Activated T-cell treated with anti-CD3 and anti-CD28 coated beads for 4 hours (primary cell): Measurements from ENCODE around the gene NUDT21.
A peak's percentile ranks its signal among the peaks of the same experiment; 100 is the strongest.
"Not testable (repeated sequence)": the region's sequence is repeated elsewhere in the genome, so short reads cannot be mapped to it uniquely, and the experiment has no call there.

Experiments used
- DNase-seq: peaks from one replicate; pipeline ENCODE4 v3.0.0-alpha.2; 2020

NUDT21 gene

DNA sequence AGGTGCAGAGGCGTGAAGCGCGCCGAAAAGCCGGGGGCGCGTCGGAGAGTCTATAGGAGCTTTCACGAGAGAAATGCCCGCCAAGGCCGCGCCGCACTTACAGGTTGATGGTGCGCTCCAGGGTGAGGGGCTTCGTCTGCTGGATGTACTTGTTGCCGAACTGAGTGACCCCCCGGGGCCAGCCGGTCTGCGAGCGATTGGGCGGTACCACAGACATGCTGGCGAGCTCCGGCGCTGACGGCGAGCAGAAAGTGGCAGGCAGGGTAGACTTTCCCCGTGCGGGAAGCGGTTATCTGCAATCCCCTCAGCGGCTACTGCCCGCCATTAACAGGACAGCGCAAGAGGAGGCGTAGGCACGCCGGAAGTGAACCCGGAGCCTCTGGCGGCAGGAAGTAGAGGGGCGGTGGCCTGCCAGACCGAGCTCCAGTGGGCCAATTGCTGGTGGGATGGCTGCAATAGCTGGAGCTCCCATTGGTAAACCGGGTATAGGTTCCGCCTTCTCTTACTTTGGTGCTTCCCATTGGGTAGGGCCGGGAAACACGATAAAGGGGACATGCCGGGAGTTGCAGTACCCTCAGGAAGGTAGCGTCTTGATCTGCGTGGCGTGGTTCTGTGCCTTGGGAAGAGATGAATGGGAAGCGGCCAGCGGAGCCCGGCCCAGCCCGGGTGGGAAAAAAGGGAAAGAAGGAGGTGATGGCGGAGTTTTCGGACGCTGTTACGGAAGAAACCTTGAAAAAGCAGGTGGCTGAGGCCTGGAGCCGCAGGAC is at the start of gene NUDT21, which contains the start of gene OGFOD1:
Gene NUDT21 (minus strand): TSS at position 347 of the 767 bp plus-strand sequence. CDS start 130 bp downstream, at position 217.
Gene OGFOD1 (plus strand): TSS at position 569 of the 767 bp plus-strand sequence. CDS start 59 bp downstream, at position 628.
- peak; percentile 82 for DNase-seq

GRCh38 chr16:56493815-56494214 is 42.7 kb upstream of the NUDT21 start:
- DNase-seq: no peak

- no peak for DNase-seq
These were observed 42.0 kb upstream of the NUDT21 start for GRCh38 chr16:56493126-56493525.

- no peak for DNase-seq
These were observed 40.6 kb upstream of the NUDT21 start for GRCh38 chr16:56491657-56492261.

- DNase-seq: not testable (repeated sequence)
These were observed 37.7 kb upstream of the NUDT21 start for GRCh38 chr16:56488868-56489267.

DNA sequence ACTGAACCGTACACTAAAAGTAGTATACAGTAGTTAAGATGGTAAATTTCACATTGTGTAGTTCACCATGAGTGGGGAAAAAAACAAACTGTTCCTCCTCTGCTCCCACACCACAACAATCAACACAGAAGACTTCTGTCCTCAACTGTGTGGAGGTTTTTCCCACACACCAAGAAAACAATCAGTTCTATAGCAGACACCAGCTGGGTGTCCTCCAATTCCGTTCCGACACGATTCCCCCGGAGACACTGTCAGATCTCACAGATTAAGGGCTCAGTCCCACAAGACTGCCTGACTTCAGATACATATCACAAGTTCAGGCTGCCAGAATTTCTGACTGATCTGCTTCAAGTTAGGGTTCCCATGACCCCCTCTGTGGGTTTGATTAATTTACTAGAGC is 36.9 kb upstream of the NUDT21 start:
- no peak for DNase-seq

GRCh38 chr16:56483394-56483793 is 32.3 kb upstream of the NUDT21 start:
- DNase-seq: no peak

DNA sequence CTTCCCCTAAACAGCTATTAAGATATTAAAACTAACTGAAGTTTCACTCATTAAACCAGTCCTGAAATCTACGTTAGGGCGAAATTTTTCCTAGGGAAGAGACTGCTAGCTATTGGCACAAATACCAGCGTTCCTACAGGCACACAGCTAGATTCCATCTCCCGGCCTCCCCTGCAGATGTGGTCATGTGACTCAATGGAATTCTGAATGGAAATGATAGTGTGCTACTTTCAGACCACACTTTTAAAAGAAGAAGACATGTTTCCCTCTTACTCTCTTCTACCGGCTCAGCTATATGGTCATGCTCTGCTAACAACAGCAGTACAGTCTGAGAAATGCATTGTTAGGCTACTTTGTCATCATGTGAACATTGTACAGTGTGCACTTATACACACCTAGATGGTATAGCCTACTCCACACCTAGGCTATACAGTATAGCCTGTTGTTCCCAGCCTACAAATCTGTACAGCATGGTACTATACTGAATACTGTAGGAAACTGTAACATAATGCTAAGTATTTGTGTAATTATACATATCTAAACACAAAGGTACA is 31.6 kb upstream of the NUDT21 start:
- DNase-seq: no peak

DNA sequence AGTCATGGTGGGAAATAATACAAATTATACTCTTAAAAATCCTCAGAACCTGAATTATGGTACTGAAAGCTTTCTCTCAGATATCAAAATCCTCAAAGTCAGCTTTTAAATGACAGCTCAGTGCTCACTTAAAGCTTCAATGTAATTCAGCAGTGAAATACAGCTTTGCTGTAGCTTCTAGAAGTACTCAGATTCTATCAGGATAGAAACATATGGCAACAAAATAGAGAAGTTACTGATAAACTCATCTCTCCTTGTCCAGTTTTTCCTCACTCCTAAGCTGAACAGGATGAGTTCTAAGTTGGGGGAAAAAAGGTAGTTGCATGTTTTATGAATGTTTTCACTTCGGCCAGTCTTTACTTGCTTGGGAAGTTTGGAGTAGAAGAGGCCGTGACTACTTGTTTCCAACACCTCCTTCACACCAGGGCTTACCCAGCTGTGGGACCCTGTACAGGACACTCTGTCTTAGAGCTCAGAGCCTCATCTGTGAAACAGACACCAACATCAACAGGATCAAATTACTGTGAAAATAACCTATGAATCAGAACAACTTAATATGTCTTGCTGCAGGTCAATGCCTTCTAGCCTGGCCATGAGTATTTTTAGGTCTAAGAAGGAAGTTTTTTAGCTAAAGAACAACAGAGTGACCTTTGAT is 30.5 kb upstream of the NUDT21 start:
- no peak for DNase-seq

- DNase-seq: no peak
These were observed 29.8 kb upstream of the NUDT21 start for GRCh38 chr16:56480776-56481467.

DNA sequence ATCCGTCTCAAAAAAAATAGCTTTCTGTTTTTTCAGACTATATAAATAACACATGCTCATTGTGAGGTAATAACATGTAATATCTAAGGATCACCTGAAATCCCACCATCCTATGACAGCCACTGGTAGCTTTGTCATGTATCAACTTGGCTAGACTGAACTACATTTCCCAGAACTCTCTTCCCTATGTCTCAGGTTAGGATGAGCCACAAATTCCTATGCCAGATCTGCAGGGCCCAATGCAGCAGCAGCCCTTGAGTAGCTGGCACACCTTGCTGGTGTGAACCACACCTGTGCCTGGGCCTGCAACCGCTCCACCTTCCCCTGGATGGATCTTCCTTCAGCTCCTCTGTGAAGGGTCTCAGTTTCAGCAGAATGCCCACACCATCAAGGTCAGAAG is 28.3 kb upstream of the NUDT21 start:
- DNase-seq: no peak

- DNase-seq: no peak
These were observed 27.3 kb upstream of the NUDT21 start for GRCh38 chr16:56478281-56479049.

GRCh38 chr16:56477096-56477878 is 26.2 kb upstream of the NUDT21 start:
- peak; percentile 17 for DNase-seq

- DNase-seq: no peak
These were observed 24.1 kb upstream of the NUDT21 start for GRCh38 chr16:56475201-56475600.

DNA sequence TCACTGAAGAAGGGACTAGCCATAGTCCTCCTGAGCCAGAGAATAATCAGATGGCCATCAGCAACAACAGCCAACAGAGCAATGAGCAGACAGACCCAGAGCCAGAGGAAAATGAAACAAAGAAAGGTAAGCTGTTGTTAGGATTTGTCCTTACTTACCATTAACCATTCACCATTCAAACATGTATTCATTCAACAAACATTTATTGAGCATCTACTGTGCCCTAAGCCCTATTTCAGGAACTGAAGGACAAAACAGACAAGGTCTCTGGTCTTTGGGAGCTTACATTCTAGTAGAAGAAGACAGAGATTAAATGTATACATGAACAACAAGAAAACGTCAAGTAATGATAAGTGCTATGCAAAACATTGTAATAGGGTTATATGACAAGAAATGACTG is 19.5 kb upstream of the NUDT21 start:
- no peak for DNase-seq

GRCh38 chr16:56470232-56470631 is 19.1 kb upstream of the NUDT21 start:
- DNase-seq: no peak

DNA sequence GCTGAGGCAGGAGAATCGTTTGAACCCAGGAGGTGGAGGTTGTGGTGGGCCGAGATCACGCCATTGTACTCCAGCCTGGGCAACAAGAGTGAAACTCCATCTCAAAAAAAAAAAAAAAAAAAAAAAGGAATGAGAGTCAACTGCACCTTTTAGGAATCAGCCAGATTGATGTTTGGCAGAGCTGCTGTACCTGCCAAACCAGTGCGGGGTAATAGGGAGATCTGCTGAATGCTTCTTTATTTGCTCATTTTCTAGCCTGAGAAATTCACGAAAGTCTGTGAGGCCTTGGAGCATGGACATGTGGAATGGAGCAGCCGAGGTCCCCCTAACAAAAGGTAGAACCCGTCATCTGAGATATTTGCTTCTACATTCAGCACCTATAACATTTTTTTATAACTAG is 18.6 kb upstream of the NUDT21 start:
- DNase-seq: no peak

- no peak for DNase-seq
These were observed 17.7 kb upstream of the NUDT21 start for GRCh38 chr16:56468800-56469199.

GRCh38 chr16:56466344-56466743 is 15.2 kb upstream of the NUDT21 start:
- DNase-seq: no peak

DNA sequence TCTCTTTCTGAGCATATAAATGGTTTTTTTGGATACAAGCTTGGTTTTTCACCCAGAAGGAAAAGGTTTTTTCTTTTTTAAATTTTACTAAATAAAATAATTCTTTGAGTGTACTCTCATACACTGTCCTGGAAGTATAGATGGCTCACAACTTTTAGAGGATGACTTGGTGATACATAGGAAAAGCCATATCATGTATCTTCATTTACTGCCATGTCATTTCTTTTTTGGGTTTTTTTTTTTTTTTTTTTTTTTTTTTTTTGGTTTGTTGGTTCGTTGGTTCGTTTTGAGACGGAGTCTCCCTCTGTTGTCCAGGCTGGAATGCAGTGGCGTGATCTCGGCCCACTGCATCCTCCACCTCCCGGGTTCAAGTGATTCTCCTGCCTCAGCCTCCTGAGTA is 12.0 kb upstream of the NUDT21 start:
- DNase-seq: no peak

DNA sequence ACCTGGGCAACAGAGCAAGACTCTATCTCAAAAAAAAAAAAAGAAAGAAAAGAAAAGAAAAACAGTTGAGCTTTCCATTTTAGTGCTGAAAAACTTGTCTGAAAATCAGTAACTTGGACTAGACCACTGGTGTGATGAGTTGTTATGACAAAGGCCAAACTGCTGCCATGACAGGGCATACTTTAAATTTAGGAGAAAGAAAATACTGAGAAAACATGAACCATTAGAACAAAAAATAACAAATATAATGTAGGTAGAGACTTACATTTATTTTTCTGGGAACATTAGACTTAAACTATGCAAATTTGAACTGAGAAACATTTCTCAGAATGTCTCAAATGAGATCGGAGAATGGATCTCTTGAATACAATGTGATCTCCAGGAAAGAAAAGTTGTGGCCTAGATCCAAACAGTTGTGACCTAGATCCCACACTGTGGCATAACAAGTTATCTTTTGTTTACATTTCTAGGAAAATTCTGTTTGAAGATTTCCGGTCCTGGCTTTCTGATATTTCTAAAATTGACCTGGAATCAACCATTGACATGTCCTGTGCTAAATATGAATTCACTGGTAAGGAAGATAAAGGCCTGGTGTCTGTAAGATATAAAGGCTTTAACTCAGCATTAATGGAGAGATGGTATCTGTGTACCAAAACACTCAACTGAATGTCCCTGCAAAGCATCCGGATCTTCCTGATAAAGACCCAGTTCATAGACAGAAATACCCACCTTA is 11.1 kb upstream of the NUDT21 start:
- no peak for DNase-seq
